NB4 (cell line): Measurements from ENCODE around the gene SLCO3A1.

ENCODE experiments used
- POLR2A ChIP-seq: IDR thresholded peaks from 2 replicates; pipeline ENCODE4 v1.6.1; 2011; ENCODE audit warnings: mild to moderate bottlenecking; ENCODE audit not compliant: insufficient read length; ENCODE audit errors: extremely low read depth
- TF ChIP-seq, protein P1 (sequence below): IDR thresholded peaks from 2 replicates; pipeline ENCODE4 v1.6.1; 2011; ENCODE audit warnings: low read depth, low read length

DNA sequence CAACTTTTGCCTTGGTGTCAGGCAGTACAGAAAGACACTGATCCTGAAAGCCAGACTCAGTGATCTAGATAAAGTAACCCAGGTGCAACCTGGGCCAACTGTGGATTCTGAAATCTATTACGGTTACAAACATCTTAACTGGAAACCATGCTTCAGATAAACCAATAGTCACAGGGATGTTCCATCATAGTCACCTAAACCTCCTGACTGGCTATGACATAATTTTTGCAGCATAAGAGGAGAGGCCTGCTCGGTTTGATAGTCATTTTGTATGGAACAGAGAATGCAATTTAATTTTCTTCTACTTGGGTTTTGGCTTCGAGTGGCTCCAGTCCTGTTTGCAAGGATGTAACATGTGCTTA, 3.7 kb downstream of the SLCO3A1 start:
- TF ChIP-seq POLR2A, result no peak
- TF ChIP-seq, protein P1, sequence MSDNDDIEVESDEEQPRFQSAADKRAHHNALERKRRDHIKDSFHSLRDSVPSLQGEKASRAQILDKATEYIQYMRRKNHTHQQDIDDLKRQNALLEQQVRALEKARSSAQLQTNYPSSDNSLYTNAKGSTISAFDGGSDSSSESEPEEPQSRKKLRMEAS, result no peak
